Measurements from ENCODE around the gene DPEP1. TPM values are rescaled to one million over a fixed set of nuclear protein-coding genes. Genes with fewer than 3 reads are reported as not detected.

DPEP1 gene
- total and polyA plus RNA-seq, 7 donors, result 0.92 to 1.2 TPM; not detected in 5

DNA sequence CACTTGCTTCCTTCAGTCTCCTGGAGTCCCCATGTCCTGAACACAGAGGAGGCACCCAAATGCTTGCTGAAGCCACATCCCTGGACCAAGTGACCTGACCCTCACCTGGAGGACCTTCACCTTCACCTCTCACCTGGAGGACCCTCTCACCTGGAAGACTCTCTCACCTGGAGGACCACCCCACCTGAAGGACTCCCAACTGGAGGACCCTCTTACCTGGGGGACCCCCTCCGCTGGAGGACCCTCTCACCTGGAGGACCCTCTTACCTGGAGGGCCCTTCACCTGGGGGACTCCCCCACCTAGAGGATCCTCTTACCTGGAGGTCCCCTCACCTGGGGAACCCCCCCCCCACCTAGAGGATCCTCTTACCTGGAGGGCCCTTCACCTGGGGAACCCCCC is 72.5 kb downstream of the DPEP1 start:
- H3K4me3 ChIP-seq, result peak overlapping the region in 1 of 4 donors; percentile 94

DNA sequence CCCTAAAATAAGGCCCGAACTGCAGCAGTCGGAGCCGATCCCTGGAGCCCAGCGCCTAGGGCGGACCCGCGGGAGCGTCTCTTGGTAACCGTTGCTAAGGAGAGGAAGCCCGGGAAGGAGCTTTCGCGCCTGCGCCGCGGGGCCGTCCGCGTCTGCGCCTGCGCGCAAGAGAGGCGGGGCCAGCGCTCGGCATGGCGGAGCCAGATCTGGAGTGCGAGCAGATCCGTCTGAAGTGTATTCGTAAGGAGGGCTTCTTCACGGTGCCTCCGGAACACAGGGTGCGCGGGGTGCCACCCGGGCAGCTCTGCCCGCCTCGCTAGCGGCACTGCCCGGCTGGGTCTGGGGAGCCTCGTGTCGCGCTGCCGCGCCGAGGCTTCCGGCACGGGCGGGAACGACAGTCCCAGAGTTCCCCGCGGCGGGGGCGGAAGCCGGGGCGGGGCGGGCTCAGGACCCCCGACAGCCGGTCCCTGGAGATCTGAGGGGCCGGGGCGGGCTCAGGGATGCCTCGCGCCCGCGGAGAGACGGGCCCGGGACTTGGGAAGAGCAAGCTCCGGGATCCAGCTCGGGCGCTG is 73.2 kb downstream of the DPEP1 start, which contains the start of gene CDK10:
Gene CDK10, plus strand, starts transcription at position 170 of the 572 bp plus-strand sequence. Its CDS starts 22 bp downstream, at position 192.
- Histone ChIP-seq H3K4me1 (peaks cover 0 to 19% (median 14%) of the 10 kb centered on the region in 4 donors), H3K36me3 (peaks cover 0 to 14% (median 7%) of the 10 kb centered on the region in 4 donors), H3K27ac (peak within 1 kb of the TSS; percentile 88 to 92 (median 89)), H3K27me3 (no peaks in the 10 kb centered on the region), H3K4me3 (peak within 1 kb of the TSS; percentile 85 to 94 (median 88)), H3K9me3 (no peaks in the 10 kb centered on the region)
- 1% methylated on average over 67 of the region's 67 CpGs for WGBS, 2 donors
- intact Hi-C loops (cut with DNase I), result loop anchor here (5.0 kb wide), 1 partner anchor 186 kb away; the partner anchor contains the start of gene TCF25
- DNase-seq, result peak; percentile 94
- TF ChIP-seq, protein P1, sequence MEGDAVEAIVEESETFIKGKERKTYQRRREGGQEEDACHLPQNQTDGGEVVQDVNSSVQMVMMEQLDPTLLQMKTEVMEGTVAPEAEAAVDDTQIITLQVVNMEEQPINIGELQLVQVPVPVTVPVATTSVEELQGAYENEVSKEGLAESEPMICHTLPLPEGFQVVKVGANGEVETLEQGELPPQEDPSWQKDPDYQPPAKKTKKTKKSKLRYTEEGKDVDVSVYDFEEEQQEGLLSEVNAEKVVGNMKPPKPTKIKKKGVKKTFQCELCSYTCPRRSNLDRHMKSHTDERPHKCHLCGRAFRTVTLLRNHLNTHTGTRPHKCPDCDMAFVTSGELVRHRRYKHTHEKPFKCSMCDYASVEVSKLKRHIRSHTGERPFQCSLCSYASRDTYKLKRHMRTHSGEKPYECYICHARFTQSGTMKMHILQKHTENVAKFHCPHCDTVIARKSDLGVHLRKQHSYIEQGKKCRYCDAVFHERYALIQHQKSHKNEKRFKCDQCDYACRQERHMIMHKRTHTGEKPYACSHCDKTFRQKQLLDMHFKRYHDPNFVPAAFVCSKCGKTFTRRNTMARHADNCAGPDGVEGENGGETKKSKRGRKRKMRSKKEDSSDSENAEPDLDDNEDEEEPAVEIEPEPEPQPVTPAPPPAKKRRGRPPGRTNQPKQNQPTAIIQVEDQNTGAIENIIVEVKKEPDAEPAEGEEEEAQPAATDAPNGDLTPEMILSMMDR (IDR thresholded peaks at IDR 0.05), result no peak
- TF ChIP-seq EP300 (IDR thresholded peaks at IDR 0.05) (no peak), POLR2A (IDR thresholded peaks at IDR 0.05) (peak; percentile 33 to 61), POLR2AphosphoS5 (IDR thresholded peaks at IDR 0.05) (peak; percentile 70 to 94 (median 92))

More for the DNA sequence above, 72.5 kb downstream of the DPEP1 start:
- TF ChIP-seq, protein P1 (IDR thresholded peaks at IDR 0.05), result no peak
- no peak for TF ChIP-seq EP300 (IDR thresholded peaks at IDR 0.05)
- TF ChIP-seq POLR2A (IDR thresholded peaks at IDR 0.05), result no peak
- no peak for TF ChIP-seq POLR2AphosphoS5 (IDR thresholded peaks at IDR 0.05)
- Histone ChIP-seq H3K9me3 (no peaks in the 10 kb centered on the region), H3K27me3 (no peaks in the 10 kb centered on the region), H3K4me1 (peaks cover 0 to 19% (median 14%) of the 10 kb centered on the region in 4 donors), H3K27ac (no peak overlapping the region), H3K36me3 (peaks cover 0 to 8% (median 1%) of the 10 kb centered on the region in 4 donors)
- DNase-seq, result no peak
- intact Hi-C loops (cut with DNase I), result loop anchor here (5.0 kb wide), 1 partner anchor 186 kb away; the partner anchor contains the start of gene TCF25
- 88 to 98% methylated on average over 1 of the region's 1 CpG for WGBS, 2 donors

DNA sequence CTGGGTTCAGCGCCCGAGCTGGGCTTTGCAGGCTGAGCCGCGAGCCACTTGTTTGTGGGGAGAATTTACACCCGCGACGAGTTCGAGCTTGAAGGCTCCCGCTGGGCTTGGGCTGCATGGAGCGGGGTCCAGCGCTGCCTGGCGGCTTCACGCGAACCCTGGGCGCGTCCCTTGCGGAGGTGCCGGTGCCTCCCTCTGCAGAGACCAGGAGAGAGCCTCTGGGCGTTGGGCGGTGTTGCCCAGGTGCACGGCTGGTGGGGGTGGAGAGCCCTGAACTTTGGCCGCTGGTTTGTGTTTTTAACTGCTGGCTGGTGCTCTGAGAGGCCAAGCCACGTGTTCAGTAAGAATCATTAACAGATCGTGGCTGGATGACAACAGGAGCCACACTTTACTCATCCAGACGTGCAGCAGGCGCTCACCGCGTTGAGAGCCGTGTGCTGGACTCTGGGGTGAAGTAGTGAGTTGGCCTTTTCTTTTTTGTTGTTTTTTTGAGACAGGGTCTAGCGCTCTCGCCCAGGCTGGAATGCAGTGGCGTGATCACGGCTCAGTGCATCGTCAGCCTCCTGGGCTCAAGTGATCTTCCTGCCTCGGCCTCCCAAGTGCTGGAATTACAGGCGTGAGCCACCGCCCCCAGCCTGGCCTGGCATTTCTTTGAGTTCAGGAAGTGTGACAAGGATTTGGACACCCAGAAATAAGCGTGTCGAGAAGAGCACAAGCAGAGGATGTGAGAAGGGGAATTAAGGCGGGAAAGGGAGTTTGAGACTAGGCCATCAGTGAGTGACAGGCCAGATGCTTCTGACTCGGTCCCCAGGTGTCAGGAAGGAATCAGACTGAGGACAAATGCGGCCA is 73.9 kb downstream of the DPEP1 start:
- intact Hi-C loops (cut with DNase I), result loop anchor here (5.0 kb wide), 1 partner anchor 185 kb away; the partner anchor contains the start of gene TCF25
- H3K9me3 ChIP-seq, result no peaks in the 10 kb centered on the region
- peak overlapping the region; percentile 88 to 92 (median 89) for H3K27ac ChIP-seq
- no peaks in the 10 kb centered on the region for H3K27me3 ChIP-seq
- DNase-seq, result no peak
- no peak for TF ChIP-seq EP300 (IDR thresholded peaks at IDR 0.05)
- no peak for TF ChIP-seq POLR2A (IDR thresholded peaks at IDR 0.05)
- TF ChIP-seq, protein P1 (IDR thresholded peaks at IDR 0.05), result no peak
- no peak for TF ChIP-seq POLR2AphosphoS5 (IDR thresholded peaks at IDR 0.05)
- H3K4me1 ChIP-seq, result peaks cover 0 to 19% (median 14%) of the 10 kb centered on the region in 4 donors
- peak overlapping the region; percentile 85 to 94 (median 88) for H3K4me3 ChIP-seq
- peaks cover 5 to 21% (median 13%) of the 10 kb centered on the region in 4 donors for H3K36me3 ChIP-seq
- WGBS, 2 donors, result 3 to 13% methylated on average over 42 of the region's 42 CpGs

Other genes starting within 250 kb of the DPEP1 start
- gene ANKRD11, start 123.1 kb upstream of the DPEP1 start, total RNA-seq, result 100 to 1,000 TPM in 1 of 4 donors, 10 to 100 TPM in 3; 42.6 to 161 (median 48.8) TPM
- 10 to 100 TPM; 30.6 to 96.8 (median 37.0) TPM for gene ANKRD11, start 123.1 kb upstream of the DPEP1 start, polyA plus RNA-seq
- 100 to 1,000 TPM in 2 of 4 donors, 10 to 100 TPM in 2; 69.4 to 211 (median 113) TPM for gene SPG7, start 105.2 kb upstream of the DPEP1 start, total RNA-seq
- gene SPG7, start 105.2 kb upstream of the DPEP1 start, polyA plus RNA-seq, result 100 to 1,000 TPM in 1 of 3 donors, 10 to 100 TPM in 2; 27.7 to 110 (median 33.6) TPM
- gene RPL13, start 53.0 kb upstream of the DPEP1 start, total RNA-seq, result over 10,000 TPM in 1 of 4 donors, 1,000 to 10,000 TPM in 3; 7,351 to 19,173 (median 8,010) TPM
- gene RPL13, start 53.0 kb upstream of the DPEP1 start, polyA plus RNA-seq, result 1,000 to 10,000 TPM; 3,641 to 7,574 (median 7,371) TPM
- gene CPNE7, start 37.9 kb upstream of the DPEP1 start, total RNA-seq, result under 1 TPM in 2 of 4 donors, not detected in 2; 0.41 to 0.71 TPM
- 1 to 10 TPM in 1 of 3 donors, not detected in 2; 3.3 TPM for gene CPNE7, start 37.9 kb upstream of the DPEP1 start, polyA plus RNA-seq
- 10 to 100 TPM; 42.8 to 75.9 (median 59.3) TPM for gene CHMP1A, start 44.1 kb downstream of the DPEP1 start, total RNA-seq
- gene CHMP1A, start 44.1 kb downstream of the DPEP1 start, polyA plus RNA-seq, result 100 to 1,000 TPM in 2 of 3 donors, 10 to 100 TPM in 1; 95.5 to 157 (median 134) TPM
- 1 to 10 TPM; 1.4 to 7.7 (median 5.9) TPM for gene SPATA33, start 44.2 kb downstream of the DPEP1 start, total RNA-seq
- gene SPATA33, start 44.2 kb downstream of the DPEP1 start, polyA plus RNA-seq, result 1 to 10 TPM; 2.1 to 6.3 (median 4.2) TPM
- 10 to 100 TPM; 17.8 to 62.3 (median 35.2) TPM for gene CDK10, start 73.0 kb downstream of the DPEP1 start, total RNA-seq
- 10 to 100 TPM; 34.0 to 96.0 (median 36.0) TPM for gene CDK10, start 73.0 kb downstream of the DPEP1 start, polyA plus RNA-seq
- gene SPATA2L, start 88.1 kb downstream of the DPEP1 start, total RNA-seq, result 10 to 100 TPM in 1 of 4 donors, 1 to 10 TPM in 3; 3.5 to 12.6 (median 6.5) TPM
- 10 to 100 TPM; 11.3 to 17.6 (median 12.6) TPM for gene SPATA2L, start 88.1 kb downstream of the DPEP1 start, polyA plus RNA-seq
- 10 to 100 TPM in 1 of 4 donors, 1 to 10 TPM in 3; 3.8 to 10.5 (median 4.0) TPM for gene VPS9D1, start 107.3 kb downstream of the DPEP1 start, total RNA-seq
- 10 to 100 TPM in 1 of 3 donors, 1 to 10 TPM in 2; 5.3 to 19.2 (median 8.4) TPM for gene VPS9D1, start 107.3 kb downstream of the DPEP1 start, polyA plus RNA-seq
- gene ZNF276, start 107.9 kb downstream of the DPEP1 start, total RNA-seq, result 10 to 100 TPM; 13.7 to 26.9 (median 18.2) TPM
- 10 to 100 TPM in 1 of 3 donors, 1 to 10 TPM in 2; 7.2 to 32.3 (median 9.9) TPM for gene ZNF276, start 107.9 kb downstream of the DPEP1 start, polyA plus RNA-seq
- gene FANCA, start 203.0 kb downstream of the DPEP1 start, total RNA-seq, result 1 to 10 TPM in 3 of 4 donors, under 1 TPM in 1; 0.16 to 4.7 (median 3.0) TPM
- gene FANCA, start 203.0 kb downstream of the DPEP1 start, polyA plus RNA-seq, result 10 to 100 TPM in 1 of 3 donors, 1 to 10 TPM in 2; 7.2 to 26.5 (median 7.6) TPM
- 1 to 10 TPM in 2 of 4 donors, under 1 TPM in 2; 0.82 to 5.3 (median 1.4) TPM for gene SPIRE2, start 214.8 kb downstream of the DPEP1 start, total RNA-seq
- 10 to 100 TPM; 34.2 to 44.0 (median 43.9) TPM for gene SPIRE2, start 214.8 kb downstream of the DPEP1 start, polyA plus RNA-seq

All from sigmoid colon (tissue), 7 donors.